ACC112 (cell line): ENCODE results near the gene CENPM.

Source experiments
- H2AFZ ChIP-seq: fragments of 200-600 bp; sonication (generic); one replicate; pipeline ENCODE4 v1.6.0; 2017; ENCODE audit warnings: antibody characterized with exemption, low read length; ENCODE audit not compliant: unreplicated experiment
- H3K27ac ChIP-seq: fragments of 200-600 bp; sonication (generic); 2 replicates; pipeline ENCODE4 v1.5.1; 2014; ENCODE audit warnings: low read depth, mild to moderate bottlenecking, antibody characterized with exemption, low read length, moderate library complexity
- H3K27me3 ChIP-seq: fragments of 200-600 bp; sonication (generic); 2 replicates; pipeline ENCODE4 v1.6.1; 2014; ENCODE audit warnings: mild to moderate bottlenecking, antibody characterized with exemption, low read length, moderate library complexity, mixed read lengths; ENCODE audit not compliant: insufficient read depth
- H3K36me3 ChIP-seq: fragments of 200-600 bp; sonication (generic); 2 replicates; pipeline ENCODE4 v1.6.1; 2016; ENCODE audit warnings: mild to moderate bottlenecking, antibody characterized with exemption, low read length, moderate library complexity, mixed read lengths; ENCODE audit not compliant: insufficient read depth
- H3K4me1 ChIP-seq: fragments of 200-600 bp; sonication (generic); one replicate; pipeline ENCODE4 v1.6.1; 2016; ENCODE audit warnings: low read length, mixed read lengths; ENCODE audit not compliant: insufficient read depth, unreplicated experiment, control insufficient read depth
- H3K4me3 ChIP-seq: fragments of 200-600 bp; sonication (generic); 2 replicates; pipeline ENCODE4 v1.5.1; 2014; ENCODE audit warnings: mild to moderate bottlenecking, low read depth, low read length
- H3K79me2 ChIP-seq: fragments of 200-600 bp; sonication (generic); one replicate; pipeline ENCODE4 v1.6.0; 2016; ENCODE audit warnings: low read length; ENCODE audit not compliant: control insufficient read depth, unreplicated experiment, insufficient read depth

CENPM gene

GRCh38 chr22:41976961-41977566 is 30.1 kb upstream of the CENPM start:
- Histone ChIP-seq H3K27ac (no peak overlapping the region), H2AFZ (no peak overlapping the region), H3K4me1 (no peaks in the 10 kb centered on the region), H3K79me2 (no peaks in the 10 kb centered on the region), H3K27me3 (peaks cover 38% of the 10 kb centered on the region), H3K4me3 (peak overlapping the region; percentile 53; the same call in 1 of the 2 replicates), H3K36me3 (no peaks in the 10 kb centered on the region)

- Histone ChIP-seq H2AFZ (peak overlapping the region; percentile 50), H3K4me3 (peak overlapping the region; percentile 68)
These were observed 29.3 kb upstream of the CENPM start for GRCh38 chr22:41976070-41976901.

GRCh38 chr22:41975299-41976069 is 28.5 kb upstream of the CENPM start:
- H3K27me3 ChIP-seq: peaks cover 38% of the 10 kb centered on the region
- no peak overlapping the region for H3K4me3 ChIP-seq
- no peaks in the 10 kb centered on the region for H3K36me3 ChIP-seq
- H3K4me1 ChIP-seq: no peaks in the 10 kb centered on the region
- no peaks in the 10 kb centered on the region for H3K79me2 ChIP-seq
- H3K27ac ChIP-seq: no peak overlapping the region
- no peak overlapping the region for H2AFZ ChIP-seq

More at GRCh38 chr22:41976070-41976901, 29.3 kb upstream of the CENPM start:
- no peaks in the 10 kb centered on the region for H3K4me1 ChIP-seq
- no peak overlapping the region for H3K27ac ChIP-seq
- H3K27me3 ChIP-seq: peaks cover 38% of the 10 kb centered on the region
- no peaks in the 10 kb centered on the region for H3K79me2 ChIP-seq
- H3K36me3 ChIP-seq: no peaks in the 10 kb centered on the region

- H3K79me2 ChIP-seq: no peaks in the 10 kb centered on the region
- H3K4me1 ChIP-seq: no peaks in the 10 kb centered on the region
- no peak overlapping the region for H3K27ac ChIP-seq
- H2AFZ ChIP-seq: no peak overlapping the region
- H3K36me3 ChIP-seq: no peaks in the 10 kb centered on the region
- H3K4me3 ChIP-seq: no peak overlapping the region
- peaks cover 38% of the 10 kb centered on the region for H3K27me3 ChIP-seq
These were observed 27.8 kb upstream of the CENPM start for GRCh38 chr22:41974691-41975290.

GRCh38 chr22:41971431-41971830 is 24.5 kb upstream of the CENPM start:
- H3K27ac ChIP-seq: no peak overlapping the region
- H3K27me3 ChIP-seq: peaks cover 21% of the 10 kb centered on the region
- no peak overlapping the region for H2AFZ ChIP-seq
- H3K4me3 ChIP-seq: no peak overlapping the region
- no peaks in the 10 kb centered on the region for H3K79me2 ChIP-seq
- no peaks in the 10 kb centered on the region for H3K4me1 ChIP-seq
- H3K36me3 ChIP-seq: no peaks in the 10 kb centered on the region

- H3K79me2 ChIP-seq: no peaks in the 10 kb centered on the region
- no peaks in the 10 kb centered on the region for H3K36me3 ChIP-seq
- H3K27ac ChIP-seq: no peak overlapping the region
- no peaks in the 10 kb centered on the region for H3K4me1 ChIP-seq
- no peak overlapping the region for H2AFZ ChIP-seq
- peaks cover 13% of the 10 kb centered on the region for H3K27me3 ChIP-seq
- no peak overlapping the region for H3K4me3 ChIP-seq
These were observed 23.6 kb upstream of the CENPM start for GRCh38 chr22:41970601-41971000.

GRCh38 chr22:41969110-41969646 is 22.2 kb upstream of the CENPM start, which contains the start of gene SEPTIN3:
Gene SEPTIN3, plus strand, starts transcription at chr22:41969443. Its CDS starts 2,050 bp downstream, at chr22:41971493.
- Histone ChIP-seq H3K4me3 (no peak within 1 kb of the TSS), H2AFZ (no peak within 1 kb of the TSS), H3K79me2 (no peaks in the 10 kb centered on the region), H3K36me3 (no peaks in the 10 kb centered on the region), H3K27me3 (0 out of 2 replicates have a peak, but pooled peaks cover 5% of the 10 kb centered on the region), H3K4me1 (no peaks in the 10 kb centered on the region), H3K27ac (no peak within 1 kb of the TSS)

- Histone ChIP-seq H3K36me3 (no peaks in the 10 kb centered on the region), H3K4me1 (no peaks in the 10 kb centered on the region), H3K79me2 (no peaks in the 10 kb centered on the region), H3K27ac (no peak overlapping the region), H3K4me3 (no peak overlapping the region), H3K27me3 (0 out of 2 replicates have a peak, but pooled peaks cover 5% of the 10 kb centered on the region), H2AFZ (no peak overlapping the region)
These were observed 21.6 kb upstream of the CENPM start for GRCh38 chr22:41968601-41969000.

GRCh38 chr22:41966607-41967240 is 19.8 kb upstream of the CENPM start:
- no peak overlapping the region for H2AFZ ChIP-seq
- H3K4me1 ChIP-seq: no peaks in the 10 kb centered on the region
- H3K27ac ChIP-seq: peak overlapping the region; percentile 9; the same call in 1 of the 2 replicates
- no peaks in the 10 kb centered on the region for H3K36me3 ChIP-seq
- H3K79me2 ChIP-seq: no peaks in the 10 kb centered on the region
- no peaks in the 10 kb centered on the region for H3K27me3 ChIP-seq
- H3K4me3 ChIP-seq: no peak overlapping the region
